GM18868 (cell line): ENCODE data around the gene CLSTN1.
"Not testable (repeated sequence)": the region's sequence is repeated elsewhere in the genome, so short reads cannot be mapped to it uniquely, and the experiment has no call there.

ENCODE experiments used
- ATAC-seq: cut with Tn5 transposase; IDR thresholded peaks from one replicate; pipeline ENCODE4 v1.9.1; 2021; ENCODE audit warnings: mild to moderate bottlenecking, moderate library complexity; ENCODE audit not compliant: unreplicated experiment

Gene CLSTN1

GRCh38 chr1:9766759-9767442 is 56.9 kb downstream of the CLSTN1 start:
- ATAC-seq, result no peak

GRCh38 chr1:9764550-9764949 is 59.2 kb downstream of the CLSTN1 start:
- no peak for ATAC-seq

GRCh38 chr1:9763914-9764313 is 59.9 kb downstream of the CLSTN1 start:
- no peak for ATAC-seq

- not testable (repeated sequence) for ATAC-seq
Observed at GRCh38 chr1:9762446-9762845, 61.3 kb downstream of the CLSTN1 start.

GRCh38 chr1:9761855-9762254 is 61.9 kb downstream of the CLSTN1 start:
- no peak for ATAC-seq

- no peak for ATAC-seq
Observed at GRCh38 chr1:9760824-9761223, 62.9 kb downstream of the CLSTN1 start.

- ATAC-seq, result no peak
Observed at GRCh38 chr1:9759939-9760338, 63.8 kb downstream of the CLSTN1 start.

- ATAC-seq, result no peak
Observed at GRCh38 chr1:9758559-9759121, 65.1 kb downstream of the CLSTN1 start.

- ATAC-seq, result no peak
Observed at GRCh38 chr1:9755441-9755995, 68.2 kb downstream of the CLSTN1 start.

- no peak for ATAC-seq
Observed at GRCh38 chr1:9753121-9753531, 70.6 kb downstream of the CLSTN1 start.

- ATAC-seq, result no peak
Observed at GRCh38 chr1:9751971-9752370, 71.8 kb downstream of the CLSTN1 start.

GRCh38 chr1:9749361-9749760 is 74.4 kb downstream of the CLSTN1 start:
- no peak for ATAC-seq

GRCh38 chr1:9748391-9748790 is 75.4 kb downstream of the CLSTN1 start:
- not testable (repeated sequence) for ATAC-seq

- ATAC-seq, result no peak
Observed at GRCh38 chr1:9746651-9747050, 77.1 kb downstream of the CLSTN1 start.

- ATAC-seq, result no peak
Observed at GRCh38 chr1:9746211-9746610, 77.6 kb downstream of the CLSTN1 start.

GRCh38 chr1:9744106-9744799 is 79.5 kb downstream of the CLSTN1 start:
- ATAC-seq, result no peak

- no peak for ATAC-seq
Observed at GRCh38 chr1:9737671-9738070, 86.1 kb downstream of the CLSTN1 start.

GRCh38 chr1:9737057-9737456 is 86.7 kb downstream of the CLSTN1 start:
- no peak for ATAC-seq

GRCh38 chr1:9736241-9736640 is 87.5 kb downstream of the CLSTN1 start:
- no peak for ATAC-seq

- no peak for ATAC-seq
Observed at GRCh38 chr1:9735800-9736199, 88.0 kb downstream of the CLSTN1 start.

- ATAC-seq, result no peak
Observed at GRCh38 chr1:9733160-9733789, 90.5 kb downstream of the CLSTN1 start.
